Activated T-cell treated with anti-CD3 and anti-CD28 coated beads, Interleukin-2, amount 50 U/mL, for 48 hours (primary cell): ENCODE measurements around the gene SLC38A10.

Source experiments
- DNase-seq, 2 experiments: peaks; one replicate each; pipeline ENCODE4 v3.0.0-alpha.2; 2020

The SLC38A10 gene

GRCh38 chr17:81330884-81331245 lies 35.8 kb upstream of the SLC38A10 start:
- no peak for DNase-seq

- no peak for DNase-seq
These were observed 35.1 kb upstream of the SLC38A10 start for GRCh38 chr17:81329927-81330883.

- DNase-seq: no peak
These were observed 34.1 kb upstream of the SLC38A10 start for GRCh38 chr17:81328978-81329926.

- no peak for DNase-seq
These were observed 33.4 kb upstream of the SLC38A10 start for GRCh38 chr17:81328489-81328888.

- DNase-seq: no peak
These were observed 30.7 kb upstream of the SLC38A10 start for GRCh38 chr17:81325714-81326358.

GRCh38 chr17:81324851-81325713 lies 30.0 kb upstream of the SLC38A10 start:
- no peak for DNase-seq

- DNase-seq: no peak
These were observed 29.2 kb upstream of the SLC38A10 start for GRCh38 chr17:81324177-81324850.

- DNase-seq: no peak
These were observed 28.3 kb upstream of the SLC38A10 start for GRCh38 chr17:81323411-81323868.

- no peak for DNase-seq
These were observed 27.9 kb upstream of the SLC38A10 start for GRCh38 chr17:81323083-81323369.

- peak; percentile 70 to 73 for DNase-seq
These were observed 27.4 kb upstream of the SLC38A10 start for GRCh38 chr17:81322271-81323082.

GRCh38 chr17:81317961-81318605 lies 23.0 kb upstream of the SLC38A10 start:
- DNase-seq: no peak

GRCh38 chr17:81317530-81317821 lies 22.4 kb upstream of the SLC38A10 start:
- DNase-seq: no peak

- no peak for DNase-seq
These were observed 20.8 kb upstream of the SLC38A10 start for GRCh38 chr17:81315885-81316391.

- DNase-seq: no peak
These were observed 20.2 kb upstream of the SLC38A10 start for GRCh38 chr17:81315129-81315884.

- DNase-seq: no peak
These were observed 19.4 kb upstream of the SLC38A10 start for GRCh38 chr17:81314398-81315081.

- DNase-seq: no peak
These were observed 18.8 kb upstream of the SLC38A10 start for GRCh38 chr17:81313776-81314397.

- no peak for DNase-seq
These were observed 17.7 kb upstream of the SLC38A10 start for GRCh38 chr17:81312624-81313325.

GRCh38 chr17:81311946-81312345 lies 16.8 kb upstream of the SLC38A10 start:
- DNase-seq: no peak
